Measurements from ENCODE around the gene CSNK2A3.

The CSNK2A3 gene

DNA sequence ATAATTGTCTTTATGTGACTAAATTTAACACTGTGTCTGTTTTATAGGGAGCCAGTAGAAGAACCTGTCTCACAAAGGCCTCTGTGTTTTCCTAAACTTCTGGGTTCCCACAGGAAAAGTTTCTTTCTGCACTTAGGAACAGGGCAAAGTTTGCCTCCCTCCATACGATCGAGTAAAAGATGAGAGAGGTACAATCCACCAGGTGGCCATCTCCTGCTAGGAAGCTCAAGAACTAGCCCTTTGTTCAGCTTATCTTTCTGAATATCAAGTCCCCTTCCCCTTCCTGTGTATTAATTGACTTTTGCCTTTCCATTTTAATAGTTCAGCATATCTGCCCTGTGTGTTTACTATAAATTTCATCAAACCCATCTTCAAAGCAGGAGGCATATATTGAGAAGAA is 18.0 kb downstream of the CSNK2A3 start:
- no peak for DNase-seq (ENCODE audit: low read depth)

DNA sequence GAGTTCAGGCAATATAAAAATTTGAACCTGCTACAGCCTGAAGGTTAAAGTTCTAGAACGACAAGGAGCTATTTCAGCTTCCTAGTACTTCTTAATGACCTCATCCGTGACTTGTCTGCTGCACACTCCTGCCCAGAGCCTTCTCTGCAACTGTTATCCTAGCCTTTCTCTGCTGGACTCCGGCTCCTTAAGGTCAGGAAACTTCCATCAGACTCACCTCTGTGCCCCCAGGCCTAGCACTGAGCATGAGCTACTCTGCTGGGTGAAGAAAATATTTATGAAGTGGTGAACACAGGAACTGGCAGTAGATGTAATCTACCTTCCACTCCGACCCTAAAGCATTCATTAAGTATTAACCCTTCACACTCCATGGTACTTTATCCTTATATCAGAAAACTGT is 18.4 kb downstream of the CSNK2A3 start:
- no peak for DNase-seq (ENCODE audit: low read depth)

DNA sequence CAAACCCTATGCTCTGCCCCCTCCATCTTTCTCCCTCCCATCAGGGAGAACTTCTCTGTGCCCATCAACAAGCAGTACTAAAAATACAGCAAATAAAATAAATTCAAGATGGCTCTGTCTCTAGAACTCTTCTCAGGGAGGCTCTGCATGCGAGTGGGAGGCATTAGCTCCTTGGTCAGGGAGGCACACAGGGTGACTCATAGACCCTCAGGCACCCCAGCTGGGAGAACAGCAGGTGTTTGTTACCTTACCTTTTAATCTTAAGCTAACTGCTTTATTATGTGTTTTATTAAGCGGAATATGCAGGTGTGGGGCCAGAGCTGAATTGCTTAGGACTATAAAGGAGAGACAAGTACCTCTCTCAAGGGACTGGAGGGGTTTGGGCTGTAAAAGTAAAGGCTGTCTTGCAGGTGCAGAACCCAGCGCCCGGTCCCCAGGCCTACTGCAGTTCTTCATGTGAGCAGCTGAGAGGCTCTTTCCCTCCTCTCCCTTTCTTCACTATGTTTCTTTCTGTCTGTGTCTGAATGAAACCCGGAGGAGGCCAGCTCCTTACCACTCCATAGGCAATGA is 20.8 kb downstream of the CSNK2A3 start:
- DNase-seq (ENCODE audit: low read depth): no peak

DNA sequence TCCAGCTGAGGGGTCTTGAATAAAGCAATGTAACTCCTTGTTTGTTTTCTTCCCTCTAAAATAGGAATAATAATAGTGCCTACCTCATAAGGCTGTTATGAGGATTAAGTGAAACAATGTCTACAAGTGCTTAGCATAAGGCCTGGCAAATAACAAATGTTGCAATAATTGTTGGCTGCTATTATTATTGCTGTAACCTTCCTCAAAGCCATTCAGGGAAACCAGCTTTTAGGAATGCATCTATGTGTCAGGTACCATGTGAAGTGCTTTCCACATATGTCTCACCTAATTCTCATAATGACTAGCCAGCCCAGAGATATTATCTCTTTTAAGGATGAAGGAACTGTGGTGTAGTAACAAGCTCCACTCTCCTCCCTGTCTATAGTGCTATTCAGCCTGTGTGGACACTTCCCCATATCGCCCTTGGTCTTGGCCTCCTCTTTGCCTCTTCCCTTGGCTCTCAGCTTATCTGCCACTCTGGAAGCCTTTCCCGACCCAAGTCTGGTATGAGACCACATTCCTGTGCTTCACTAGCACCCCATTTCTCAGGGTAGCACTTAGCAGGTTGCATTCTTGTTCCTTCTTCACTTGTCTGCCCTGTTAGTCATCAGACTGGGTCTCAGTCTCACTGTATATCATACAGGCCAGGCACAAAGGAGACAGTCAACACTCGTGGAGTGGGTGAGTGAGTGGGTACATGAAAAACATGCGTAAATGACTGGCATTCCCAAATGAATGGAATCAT is 23.8 kb downstream of the CSNK2A3 start:
- DNase-seq (ENCODE audit: low read depth): no peak

DNA sequence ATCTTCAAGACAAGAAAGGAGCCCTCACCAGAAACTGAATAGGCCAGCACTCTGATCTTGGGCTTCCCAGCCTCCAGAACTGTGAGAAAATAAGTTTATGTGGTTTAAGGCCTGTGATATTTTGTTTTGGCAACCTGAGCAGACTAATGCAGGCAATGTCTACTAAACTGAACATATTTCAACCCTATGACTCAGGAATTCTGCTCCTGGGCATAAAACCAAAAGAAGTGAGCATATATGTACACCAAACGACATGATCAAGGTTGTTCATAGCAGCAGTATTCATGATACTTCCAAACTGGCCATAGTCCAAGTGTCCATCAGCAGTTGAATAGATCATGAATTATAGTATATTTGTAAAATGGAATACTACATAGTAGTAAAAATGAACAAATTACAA is 29.0 kb downstream of the CSNK2A3 start:
- no peak for DNase-seq (ENCODE audit: low read depth)

DNA sequence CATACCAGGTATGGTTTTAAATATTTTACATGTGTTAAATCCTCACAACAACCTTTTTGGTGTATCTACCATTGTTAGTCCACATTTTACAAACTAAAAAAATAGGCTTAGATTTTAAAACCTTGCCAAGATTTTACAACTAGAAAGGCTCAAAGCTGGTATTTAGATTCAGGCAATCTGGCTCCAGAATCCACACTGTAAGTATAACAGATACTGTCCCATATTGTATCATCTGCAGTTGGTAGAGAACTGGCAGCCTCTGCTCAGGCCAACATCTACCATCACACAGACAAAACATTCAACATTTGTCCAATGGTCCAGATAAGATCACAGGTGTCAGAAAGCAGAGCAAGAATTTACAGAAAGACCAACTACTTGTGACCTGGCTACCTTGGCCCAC is 30.9 kb downstream of the CSNK2A3 start:
- DNase-seq (ENCODE audit: low read depth): no peak

DNA sequence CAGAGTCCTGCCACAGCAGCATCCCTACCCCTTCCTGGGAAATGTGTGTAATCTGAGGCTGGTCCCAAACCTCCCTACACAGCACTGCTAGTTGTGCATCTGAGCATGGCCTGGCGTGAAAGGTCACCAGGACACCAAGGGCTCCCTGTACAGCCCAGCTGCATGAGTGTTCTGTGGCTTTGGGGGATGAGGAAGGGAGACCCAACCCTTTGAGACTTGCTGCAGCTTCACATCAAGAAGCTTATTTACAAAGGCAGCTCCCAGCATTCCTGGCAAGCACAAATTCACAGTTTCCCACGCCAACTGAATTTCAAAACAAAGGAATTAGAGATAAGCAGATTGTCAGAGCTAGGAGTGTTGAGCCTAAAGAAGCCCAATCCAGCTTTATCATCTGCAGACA is 32.2 kb downstream of the CSNK2A3 start:
- DNase-seq (ENCODE audit: low read depth): no peak

DNA sequence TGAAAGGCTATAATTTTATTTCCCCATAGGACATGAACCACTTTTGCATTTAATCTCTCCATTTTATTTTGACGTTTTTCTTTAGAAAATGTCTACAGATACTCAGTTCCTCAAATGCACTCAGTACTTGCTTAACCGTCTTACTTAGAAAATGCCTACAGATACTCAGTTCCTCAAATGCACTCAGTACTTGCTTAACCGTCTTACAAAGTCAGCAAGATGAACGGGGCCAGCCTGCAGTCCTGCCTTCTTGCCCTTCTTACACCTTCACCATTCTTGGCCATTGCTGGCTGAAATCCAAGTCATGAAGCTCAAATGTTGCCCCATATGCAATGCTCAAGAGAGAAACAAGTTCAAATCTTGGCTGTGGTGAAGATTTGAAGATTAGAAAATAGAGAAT is 34.1 kb downstream of the CSNK2A3 start:
- DNase-seq (ENCODE audit: low read depth): no peak

DNA sequence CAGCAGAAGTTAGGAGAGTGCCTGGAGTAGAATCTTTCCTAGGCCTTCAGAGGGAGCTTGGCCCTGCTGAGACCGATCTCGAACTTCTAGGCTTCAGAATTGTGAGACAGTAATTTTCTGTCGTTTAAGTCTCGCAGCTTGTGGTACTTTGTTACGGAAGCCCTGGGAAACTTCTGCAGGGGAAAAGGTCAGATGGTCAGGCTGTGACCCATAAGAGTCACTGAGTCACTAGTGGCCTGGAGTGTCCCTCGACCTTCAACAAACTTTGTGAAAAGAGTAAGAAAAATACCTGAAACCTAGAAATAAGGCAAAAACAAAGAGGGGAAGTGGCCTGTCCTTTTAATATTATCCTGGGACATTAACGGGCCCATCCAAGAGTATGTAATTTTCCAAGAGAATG is 34.6 kb downstream of the CSNK2A3 start:
- DNase-seq (ENCODE audit: low read depth): no peak

DNA sequence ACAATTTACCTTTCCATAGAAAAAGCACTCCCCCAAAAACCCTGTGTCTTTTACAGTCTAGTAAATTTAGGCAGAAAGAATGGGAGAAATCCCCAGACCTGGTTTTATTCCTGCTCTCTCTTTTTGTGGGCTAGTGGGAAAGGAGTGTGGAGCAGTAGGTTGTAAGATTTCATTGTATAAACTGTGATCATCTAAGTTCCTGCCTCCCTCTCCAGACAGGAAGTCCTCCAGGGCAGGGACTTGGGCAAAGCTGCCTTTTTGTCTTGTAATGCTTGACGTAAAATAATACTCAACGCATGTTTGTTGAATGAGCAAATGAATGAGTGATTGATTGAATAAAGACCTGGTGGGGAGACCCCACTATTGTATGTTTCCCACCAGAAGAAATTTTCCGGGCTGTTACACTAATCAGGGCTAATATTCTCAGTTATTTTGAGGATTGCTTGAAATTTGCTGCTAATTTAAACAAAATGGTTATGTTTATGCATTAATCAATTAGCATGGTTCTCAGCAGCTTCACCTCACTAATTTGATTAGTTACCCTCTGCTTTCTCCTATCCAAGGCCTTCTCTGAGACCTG is 36.3 kb downstream of the CSNK2A3 start:
- DNase-seq (ENCODE audit: low read depth): no peak

DNA sequence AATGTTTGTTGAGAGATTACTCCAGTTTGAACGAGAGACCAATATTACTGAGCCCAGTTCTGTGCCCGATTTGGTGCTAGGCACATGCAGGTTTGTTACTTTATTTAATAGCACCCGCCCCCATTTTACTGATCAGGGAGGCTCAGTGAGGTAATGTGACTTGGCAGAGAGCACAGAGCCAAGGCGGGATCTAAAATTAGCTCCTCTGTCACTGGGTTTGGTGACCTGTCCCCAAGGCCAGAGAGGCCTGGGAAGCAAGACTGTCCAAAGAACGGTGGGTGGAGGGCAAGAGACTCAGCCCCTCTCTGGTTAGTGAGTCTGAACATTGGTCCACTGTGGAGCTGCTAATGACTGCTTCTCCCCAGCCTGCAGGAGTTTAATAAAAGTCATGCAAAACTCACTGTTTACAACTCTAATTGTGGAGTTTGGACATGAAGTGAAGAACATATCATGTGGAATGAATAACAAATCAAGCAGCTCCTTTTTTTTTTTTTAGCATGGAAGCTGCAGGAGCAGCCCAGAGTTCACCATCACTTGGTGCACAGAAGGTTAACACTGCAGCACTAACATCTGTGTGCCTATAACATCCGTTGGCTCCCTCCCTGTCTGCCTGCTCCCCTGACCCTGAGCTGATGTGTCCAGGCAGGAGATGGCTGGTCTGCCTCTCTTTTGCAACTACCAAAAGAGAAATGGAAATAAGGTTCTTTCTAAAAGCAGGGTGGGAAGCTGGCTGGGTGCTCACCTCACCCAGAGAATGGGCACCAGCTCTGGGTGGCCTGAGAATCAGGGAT is 39.0 kb downstream of the CSNK2A3 start:
- DNase-seq (ENCODE audit: low read depth): no peak

DNA sequence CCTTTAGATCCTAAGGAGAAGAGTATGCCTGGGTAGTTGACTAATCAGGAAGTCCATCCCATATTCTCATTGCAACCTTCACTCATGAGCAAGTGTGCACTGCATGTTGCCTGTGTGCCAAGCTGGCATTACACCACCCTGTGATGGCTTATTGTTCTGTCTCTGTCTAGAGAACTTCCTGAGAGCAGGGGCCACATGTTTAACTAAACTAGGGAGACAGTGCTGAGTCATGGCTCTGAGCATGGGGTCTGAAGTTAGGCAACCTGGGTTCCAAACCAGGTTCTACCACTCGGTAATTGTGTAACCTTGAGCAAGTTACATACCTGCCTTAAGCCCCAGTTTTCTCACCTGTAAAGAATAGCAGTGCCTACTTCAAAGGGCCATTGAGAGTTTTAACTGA is 39.6 kb downstream of the CSNK2A3 start:
- no peak for DNase-seq (ENCODE audit: low read depth)

DNA sequence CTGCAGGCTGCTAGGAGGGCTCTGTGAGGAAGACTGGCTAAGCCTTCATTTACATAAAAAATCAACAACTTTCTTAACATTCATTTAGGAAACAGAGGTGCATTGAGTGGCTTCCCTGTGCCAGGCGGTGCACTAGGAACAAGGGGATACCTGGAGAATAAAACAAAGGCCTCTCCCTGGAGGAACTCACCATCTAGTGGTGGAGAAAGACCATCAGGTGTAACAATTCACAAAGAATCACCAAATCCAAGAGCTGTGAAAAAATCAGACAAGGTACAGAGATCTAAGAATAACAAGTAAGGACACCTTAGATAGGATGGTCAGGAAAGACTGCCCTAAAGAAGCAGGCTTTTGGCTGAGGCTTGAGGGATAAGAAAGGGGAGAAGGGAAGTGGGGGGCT is 40.3 kb downstream of the CSNK2A3 start:
- DNase-seq (ENCODE audit: low read depth): no peak

DNA sequence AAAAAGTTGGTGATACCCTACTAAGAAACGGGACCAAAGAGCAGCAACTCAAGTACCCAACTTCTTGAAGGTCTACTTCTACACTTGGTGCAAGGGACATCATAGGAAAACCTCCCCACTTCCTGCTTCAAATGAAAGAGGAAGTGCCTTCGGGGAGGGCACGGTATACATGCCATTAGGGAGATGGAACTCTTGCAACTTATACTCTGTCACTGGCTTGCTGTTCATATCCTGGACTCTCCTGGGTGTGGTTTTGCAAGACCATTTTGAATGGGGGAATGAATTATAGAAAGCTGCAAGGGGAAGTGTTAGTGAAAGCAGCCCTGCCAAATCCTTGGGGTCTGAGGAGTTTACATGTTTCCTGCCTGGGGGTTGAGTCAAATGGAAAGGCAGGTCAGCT is 41.9 kb downstream of the CSNK2A3 start:
- no peak for DNase-seq (ENCODE audit: low read depth)

DNA sequence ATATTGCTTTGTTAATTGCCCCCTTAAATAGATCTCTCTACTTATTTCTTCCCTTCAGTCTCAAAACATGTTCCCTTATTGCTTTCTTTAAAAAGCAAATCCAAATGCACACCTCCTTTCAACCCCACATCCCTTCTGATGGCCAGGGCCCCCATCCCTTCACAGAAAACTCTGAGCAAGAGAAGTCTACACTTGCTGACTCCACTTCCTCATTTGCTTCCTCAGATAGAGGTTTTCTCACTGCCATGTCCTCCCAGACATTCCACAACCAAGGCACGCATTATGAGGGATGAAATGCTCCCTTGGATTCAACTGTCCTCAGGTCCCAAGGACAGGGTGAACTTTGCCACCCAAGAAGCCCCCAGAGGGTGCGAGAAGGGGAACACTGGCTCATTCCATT is 43.1 kb downstream of the CSNK2A3 start:
- DNase-seq (ENCODE audit: low read depth): no peak

DNA sequence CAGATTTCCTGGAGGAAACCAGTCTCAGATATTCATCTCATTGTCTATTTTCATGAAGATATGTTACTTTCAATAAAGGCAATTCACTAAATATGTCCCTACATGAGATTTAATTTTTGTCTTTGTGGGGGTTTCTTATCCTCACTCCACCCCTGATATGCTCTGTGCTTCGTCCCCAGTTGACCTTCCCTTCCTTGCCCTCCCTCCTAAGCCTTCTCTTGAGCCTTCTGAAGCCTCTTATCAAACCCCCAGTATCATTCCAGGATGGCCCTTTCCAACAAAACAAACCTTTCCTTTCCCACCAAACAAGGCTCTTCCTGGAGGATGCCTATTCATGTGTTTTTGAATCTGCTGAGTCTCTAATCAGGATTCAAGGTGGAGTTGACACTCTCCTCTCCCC is 44.8 kb downstream of the CSNK2A3 start:
- no peak for DNase-seq (ENCODE audit: low read depth)

DNA sequence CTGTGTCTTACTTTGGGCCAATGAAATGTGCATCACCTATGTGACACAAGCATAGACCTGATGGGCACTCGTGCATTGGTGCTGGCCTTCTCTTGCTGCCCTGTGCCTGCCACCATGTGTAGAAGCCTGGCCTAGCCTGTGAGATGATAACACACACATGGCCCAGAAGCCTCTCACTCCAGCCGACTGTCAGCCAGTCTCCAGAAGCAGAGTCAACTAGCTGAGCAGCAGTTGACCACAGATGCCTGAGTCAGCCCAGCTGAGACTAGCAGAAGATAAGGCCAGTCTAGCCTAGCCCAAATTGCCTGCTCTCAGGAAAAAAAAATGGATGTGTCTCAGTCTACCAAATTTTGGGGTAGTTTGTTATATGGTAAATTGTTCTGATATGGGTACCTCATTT is 46.2 kb downstream of the CSNK2A3 start:
- no peak for DNase-seq (ENCODE audit: low read depth)

DNA sequence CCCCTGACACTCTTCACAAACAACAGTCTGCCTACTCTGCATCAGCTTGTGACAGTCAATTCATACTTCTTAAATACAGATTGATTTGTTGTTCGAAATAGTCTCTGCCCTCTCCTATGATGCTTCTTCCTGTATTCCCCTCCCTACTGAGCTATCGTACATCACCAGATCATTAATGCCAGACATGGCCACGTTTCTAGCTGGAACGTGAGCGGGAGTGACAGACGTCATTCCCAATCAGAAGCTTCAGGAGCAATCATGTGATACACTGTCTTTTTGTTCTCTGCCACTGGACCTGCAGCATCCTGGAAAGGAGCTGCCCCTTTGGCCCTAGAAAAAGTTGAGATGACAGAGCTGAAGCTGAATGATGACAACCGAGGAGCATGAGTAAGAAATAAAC is 48.5 kb downstream of the CSNK2A3 start:
- DNase-seq (ENCODE audit: low read depth): no peak

DNA sequence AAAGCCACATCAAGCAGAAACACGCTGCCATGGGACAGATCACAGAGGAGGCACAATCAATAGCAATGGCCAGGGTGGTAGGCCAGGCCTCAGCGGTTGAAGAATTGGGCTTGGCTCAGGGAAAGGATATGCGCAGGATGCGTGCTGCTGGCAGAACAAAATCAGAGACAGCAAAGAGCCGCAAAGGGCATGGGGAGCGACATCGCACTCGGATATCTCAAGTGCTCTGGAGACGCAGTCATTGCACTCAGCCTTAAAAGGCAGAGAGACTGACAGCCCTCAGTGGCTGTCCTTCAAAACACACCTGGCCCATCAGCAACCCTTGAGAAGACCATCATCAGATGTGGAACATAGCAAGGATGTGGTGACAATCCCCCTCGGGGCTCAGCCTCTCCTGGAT is 50.5 kb downstream of the CSNK2A3 start:
- no peak for DNase-seq (ENCODE audit: low read depth)
